Prostate gland (tissue), 2 donors: ENCODE data around the gene CADPS2. TPM values are rescaled to one million over a fixed set of nuclear protein-coding genes. Genes with fewer than 3 reads are reported as not detected.
A peak's percentile ranks its signal among the peaks of the same experiment; 100 is the strongest.

ENCODE experiments used
- DNase-seq: peaks from one replicate; pipeline ENCODE4 v3.0.0-alpha.2; 2019; ENCODE audit warnings: low spot score
- H3K27ac ChIP-seq, 2 donors: fragments of 200-600 bp; sonication (generic); 2 replicates each; pipeline ENCODE4 v1.5.1; 2017 to 2019
- H3K27me3 ChIP-seq: fragments of 200-600 bp; sonication (generic); replicated peaks from 2 replicates; pipeline ENCODE4 v1.5.1; 2019; ENCODE audit not compliant: insufficient read depth
- H3K36me3 ChIP-seq, 2 donors: fragments of 200-600 bp; sonication (generic); 1 replicate in 1 of 2; 2 replicates in 1 of 2; pipeline versions ENCODE4 v1.5.1 to v1.8.1; 2017 to 2019
- H3K4me1 ChIP-seq: fragments of 200-600 bp; sonication (generic); replicated peaks from 2 replicates; pipeline ENCODE4 v1.5.1; 2019
- H3K4me3 ChIP-seq, 2 donors: fragments of 200-600 bp; sonication (generic); 2 replicates each; pipeline ENCODE4 v1.5.1; 2017 to 2019
- H3K9me3 ChIP-seq: fragments of 200-600 bp; sonication (generic); 2 replicates; pipeline ENCODE4 v1.5.1; 2017
- POLR2A ChIP-seq: fragments of 450-650 bp; IDR thresholded peaks from one replicate; pipeline ENCODE4 v1.6.1; 2016; ENCODE audit warnings: antibody characterized with exemption, mild to moderate bottlenecking
- POLR2AphosphoS5 ChIP-seq: sonication (generic); formaldehyde crosslinking; IDR thresholded peaks from one replicate; pipeline ENCODE4 v1.6.1; 2017; ENCODE audit warnings: antibody characterized with exemption
- WGBS: methylation state at CpG from one replicate; pipeline ENCODE4 v1.1.5; 2018; 5-methylcytosine and 5-hydroxymethylcytosine counted together
- intact Hi-C: fragments of 100-400 bp; cut with DNase I; formaldehyde crosslinking; loops from one replicate; pipeline ENCODE4 v1.14.2; 2022
- total RNA-seq, 2 donors: library from RNA; depleted of rRNA; stranded (reverse); fragments of >200 nt; gene quantifications; one replicate each; pipeline ENCODE4 v1.1.0, GENCODE V29; 2016
- TF ChIP-seq, protein P1 (sequence below), 4 experiments: fragments of 200-600 bp in 2 of 4; fragments of 450-650 bp in 2 of 4; sonication (generic) in 2 of 4; IDR thresholded peaks; 1 replicate in 3 of 4; 2 replicates in 1 of 4; pipeline ENCODE4 v1.5.1; 2016 to 2019; ENCODE audit warnings: antibody characterized with exemption in 4 of 4, mild to moderate bottlenecking in 2 of 4, moderate library complexity in 2 of 4

The CADPS2 gene
- total RNA-seq, 2 donors from 2014 or later, result 22.2 to 50.4 TPM

DNA sequence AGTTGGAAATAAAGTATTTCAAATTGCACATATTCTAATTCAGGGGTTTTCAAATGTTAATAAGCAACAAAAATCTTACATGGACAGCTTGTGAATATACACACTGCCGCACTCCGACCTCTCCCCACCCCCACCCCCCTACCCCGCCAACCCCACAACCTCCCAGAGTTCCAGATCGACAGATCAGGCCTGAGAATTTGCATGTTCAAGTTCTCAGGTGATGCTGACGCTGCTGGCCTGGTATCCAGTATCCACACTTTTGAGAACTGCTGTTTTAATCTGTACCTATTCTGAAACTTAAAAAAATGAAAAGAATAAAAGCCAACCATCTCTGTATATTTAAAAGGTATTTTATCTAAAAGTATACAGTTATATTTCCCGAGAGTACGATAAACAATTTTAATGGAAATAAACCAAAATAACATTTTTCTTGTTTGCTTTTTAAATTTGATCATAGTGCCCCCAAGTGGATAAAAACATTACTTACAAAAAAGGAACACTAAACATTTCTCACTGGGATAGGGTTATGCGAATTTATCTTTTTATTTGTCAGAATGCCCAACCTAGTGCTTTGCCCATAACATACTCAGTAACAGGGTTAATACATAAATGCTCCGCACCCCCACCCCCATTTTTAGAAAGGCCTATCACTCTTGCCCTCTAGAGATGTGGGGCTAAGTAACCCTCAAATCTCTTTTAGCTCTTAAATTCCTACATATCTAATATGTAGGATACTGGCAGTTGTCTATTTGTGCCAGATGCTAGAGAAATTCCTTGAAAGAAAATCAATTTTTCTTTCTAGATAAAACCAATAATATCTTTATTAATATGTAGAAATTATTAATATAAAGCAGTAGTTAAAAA lies 353.6 kb downstream of the CADPS2 start:
- 46% methylated on average over 9 of the region's 9 CpGs for WGBS
- Histone ChIP-seq H3K27ac (no peak overlapping the region), H3K27me3 (no peaks in the 10 kb centered on the region), H3K4me1 (no peaks in the 10 kb centered on the region), H3K4me3 (no peak overlapping the region), H3K36me3 (no peaks in the 10 kb centered on the region), H3K9me3 (no peaks in the 10 kb centered on the region)
- intact Hi-C loops, result no loop called here
- TF ChIP-seq, protein P1, sequence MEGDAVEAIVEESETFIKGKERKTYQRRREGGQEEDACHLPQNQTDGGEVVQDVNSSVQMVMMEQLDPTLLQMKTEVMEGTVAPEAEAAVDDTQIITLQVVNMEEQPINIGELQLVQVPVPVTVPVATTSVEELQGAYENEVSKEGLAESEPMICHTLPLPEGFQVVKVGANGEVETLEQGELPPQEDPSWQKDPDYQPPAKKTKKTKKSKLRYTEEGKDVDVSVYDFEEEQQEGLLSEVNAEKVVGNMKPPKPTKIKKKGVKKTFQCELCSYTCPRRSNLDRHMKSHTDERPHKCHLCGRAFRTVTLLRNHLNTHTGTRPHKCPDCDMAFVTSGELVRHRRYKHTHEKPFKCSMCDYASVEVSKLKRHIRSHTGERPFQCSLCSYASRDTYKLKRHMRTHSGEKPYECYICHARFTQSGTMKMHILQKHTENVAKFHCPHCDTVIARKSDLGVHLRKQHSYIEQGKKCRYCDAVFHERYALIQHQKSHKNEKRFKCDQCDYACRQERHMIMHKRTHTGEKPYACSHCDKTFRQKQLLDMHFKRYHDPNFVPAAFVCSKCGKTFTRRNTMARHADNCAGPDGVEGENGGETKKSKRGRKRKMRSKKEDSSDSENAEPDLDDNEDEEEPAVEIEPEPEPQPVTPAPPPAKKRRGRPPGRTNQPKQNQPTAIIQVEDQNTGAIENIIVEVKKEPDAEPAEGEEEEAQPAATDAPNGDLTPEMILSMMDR (IDR thresholded peaks at IDR 0.05), result peak in 1 of 4 experiments; percentile 26
- TF ChIP-seq POLR2AphosphoS5, result no peak
- DNase-seq, result no peak

DNA sequence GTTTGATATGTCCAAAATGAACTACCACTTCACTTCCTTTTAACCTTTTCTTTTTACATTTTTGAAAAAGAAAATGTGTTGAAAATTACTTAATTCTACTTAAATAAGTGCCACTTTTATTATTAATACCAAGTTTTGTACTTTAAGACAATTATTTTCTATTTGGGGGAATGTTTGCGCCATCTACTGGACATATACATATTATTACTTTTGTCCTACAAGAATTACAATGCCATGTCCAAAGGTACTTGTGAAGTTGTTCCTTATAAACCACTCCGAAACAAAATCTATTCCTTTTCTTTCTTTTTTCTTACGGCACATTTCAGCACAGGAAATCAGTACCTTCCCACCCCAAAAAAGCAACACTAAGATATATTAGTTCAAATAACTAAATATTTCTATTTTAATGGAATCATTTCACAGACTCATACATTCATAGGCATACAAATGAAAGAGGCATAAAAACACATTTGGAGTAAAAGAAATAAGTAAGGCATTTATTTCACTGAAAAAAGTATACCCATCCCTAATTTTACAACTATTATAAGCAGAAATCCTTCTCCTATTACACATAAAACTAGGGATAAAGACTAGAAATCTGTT lies 357.3 kb downstream of the CADPS2 start:
- no peaks in the 10 kb centered on the region for H3K4me1 ChIP-seq
- intact Hi-C loops, result loop anchor here (5.0 kb wide), 1 partner anchor 312 kb away; no protein-coding TSS in a partner anchor
- 16% methylated on average over 3 of the region's 3 CpGs for WGBS
- H3K36me3 ChIP-seq, result no peaks in the 10 kb centered on the region
- TF ChIP-seq, protein P1 (IDR thresholded peaks at IDR 0.05), result peak in 3 of 4 experiments; percentile 51 to 62 (median 54)
- no peak for TF ChIP-seq POLR2A
- H3K9me3 ChIP-seq, result no peaks in the 10 kb centered on the region
- H3K27me3 ChIP-seq, result no peaks in the 10 kb centered on the region
- no peak overlapping the region for H3K27ac ChIP-seq
- no peak for DNase-seq
- no peak overlapping the region for H3K4me3 ChIP-seq

DNA sequence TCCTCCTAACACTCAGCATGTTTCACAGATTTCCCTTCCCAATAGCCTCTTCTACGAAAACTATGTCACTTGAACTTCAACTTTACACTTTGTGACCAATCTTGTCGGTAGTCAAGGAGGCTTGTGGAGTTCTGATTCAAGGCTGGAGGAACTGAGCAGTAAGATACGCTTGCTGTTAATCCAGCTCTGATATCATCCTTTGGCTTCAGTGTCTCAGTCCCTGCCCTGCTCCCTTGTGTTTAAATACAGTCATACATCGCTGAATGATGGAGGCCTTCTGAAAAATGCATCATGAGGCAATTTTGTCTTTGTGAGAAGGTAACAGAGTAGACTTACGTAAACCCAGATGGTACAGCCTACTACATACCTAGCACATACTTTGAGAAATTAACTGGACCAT lies 360.9 kb downstream of the CADPS2 start:
- intact Hi-C loops, result loop anchor here (5.0 kb wide), 1 partner anchor 308 kb away; no protein-coding TSS in a partner anchor
- 94% methylated on average over 5 of the region's 5 CpGs for WGBS

DNA sequence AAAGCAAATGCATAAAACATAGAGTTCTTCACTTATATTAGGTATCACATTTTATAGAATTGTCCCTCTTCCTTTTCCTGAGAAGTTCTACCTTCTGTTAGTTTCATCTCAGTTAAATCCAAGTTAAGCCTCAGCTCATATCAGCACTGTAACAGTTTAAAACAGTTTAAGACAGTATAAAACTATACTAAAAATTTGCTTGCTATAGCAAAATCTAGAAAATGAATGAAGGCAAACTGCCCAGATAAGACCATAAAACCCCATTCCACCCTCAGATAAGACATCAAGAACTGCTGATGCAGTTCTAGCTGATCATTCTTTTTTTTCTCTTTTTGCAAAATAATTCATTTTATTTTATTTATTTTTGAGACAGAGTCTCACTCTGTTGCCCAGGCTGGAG lies 364.5 kb downstream of the CADPS2 start:
- no peaks in the 10 kb centered on the region for H3K36me3 ChIP-seq
- no peak for DNase-seq
- intact Hi-C loops, result no loop called here
- TF ChIP-seq, protein P1 (IDR thresholded peaks at IDR 0.05), result no peak
- TF ChIP-seq POLR2A, result no peak
- no peak for TF ChIP-seq POLR2AphosphoS5
- no peak overlapping the region for H3K27ac ChIP-seq
- H3K27me3 ChIP-seq, result no peaks in the 10 kb centered on the region
- H3K4me1 ChIP-seq, result no peaks in the 10 kb centered on the region
- H3K9me3 ChIP-seq, result no peaks in the 10 kb centered on the region
- no peak overlapping the region for H3K4me3 ChIP-seq

More for the DNA sequence above, 360.9 kb downstream of the CADPS2 start:
- Histone ChIP-seq H3K36me3 (no peaks in the 10 kb centered on the region), H3K4me1 (no peaks in the 10 kb centered on the region), H3K27ac (no peak overlapping the region), H3K9me3 (no peaks in the 10 kb centered on the region), H3K27me3 (no peaks in the 10 kb centered on the region), H3K4me3 (no peak overlapping the region)
- DNase-seq, result no peak
- TF ChIP-seq, protein P1 (IDR thresholded peaks at IDR 0.05), result no peak
- TF ChIP-seq POLR2A, result no peak
- no peak for TF ChIP-seq POLR2AphosphoS5
